H1 (cell line): ENCODE results near the gene ANK3. TPM values are rescaled to one million over a fixed set of nuclear protein-coding genes. Genes with fewer than 3 reads are reported as not detected.

Experiments used
- CTCF ChIA-PET: fragments of 300-600 bp; sonication (Branson Sonifier 250); formaldehyde crosslinking; loops from one replicate; lab custom pipeline; 2021; ENCODE audit not compliant: partially characterized antibody; lab: Charles Lee
- POLR2A ChIA-PET: fragments of 300-600 bp; sonication (Branson Sonifier 250); formaldehyde crosslinking; loops from one replicate; lab custom pipeline; 2021; ENCODE audit warnings: inconsistent platforms; ENCODE audit not compliant: partially characterized antibody; lab: Charles Lee
- DNase-seq, 2 experiments: peaks; one replicate each; pipeline versions ENCODE4 v3.0.0 to v3.0.0-alpha.2; 2010 to 2022; ENCODE audit warnings: low spot score in 2 of 2, low read depth in 1 of 2, mixed read lengths in 1 of 2
- FAIRE-seq: peaks from 2 replicates; lab custom pipeline; 2011; peaks lifted over from hg19 to GRCh38; lab: Jason Lieb, UNC
- H2AFZ ChIP-seq: 2 replicates; pipeline ENCODE4 v1.8.1; 2012; ENCODE audit warnings: low read length, inconsistent platforms
- H2AK5ac ChIP-seq: 2 replicates; pipeline ENCODE4 v1.6.1; 2013; ENCODE audit warnings: low read depth, low read length
- H2BK120ac ChIP-seq: replicated peaks from 2 replicates; pipeline ENCODE3; 2013; ENCODE audit warnings: low read depth, low read length, inconsistent platforms
- H2BK12ac ChIP-seq: 2 replicates; pipeline ENCODE4 v1.6.1; 2013; ENCODE audit warnings: low read depth, low read length
- H2BK15ac ChIP-seq: 2 replicates; pipeline ENCODE4 v1.6.1; 2013; ENCODE audit warnings: low read length
- H2BK20ac ChIP-seq: 2 replicates; pipeline ENCODE4 v1.6.1; 2013; ENCODE audit warnings: low read length
- H2BK5ac ChIP-seq: 2 replicates; pipeline ENCODE4 v1.6.1; 2013; ENCODE audit warnings: low read depth, low read length
- H3K14ac ChIP-seq: 2 replicates; pipeline ENCODE4 v1.6.1; 2013; ENCODE audit warnings: inconsistent platforms; ENCODE audit not compliant: insufficient read length
- H3K18ac ChIP-seq: 2 replicates; pipeline ENCODE4 v1.6.1; 2013; ENCODE audit warnings: low read length; ENCODE audit errors: extremely low read depth
- H3K23ac ChIP-seq: 2 replicates; pipeline ENCODE4 v1.6.1; 2013; ENCODE audit warnings: inconsistent platforms; ENCODE audit not compliant: insufficient read length
- H3K23me2 ChIP-seq: 2 replicates; pipeline ENCODE4 v1.6.1; 2013; ENCODE audit warnings: low read depth, low read length
- H3K27ac ChIP-seq: 2 replicates; pipeline ENCODE4 v1.6.1; 2011; ENCODE audit warnings: low read depth, low read length, inconsistent platforms
- H3K27me3 ChIP-seq, 4 experiments: replicated peaks in 1 of 4; 1 replicate in 1 of 4; 2 replicates in 3 of 4; pipeline versions ENCODE4 v1.6.1 to v1.8.1; 2011 to 2013; ENCODE audit warnings: low read length in 3 of 4, mild to moderate bottlenecking in 3 of 4, inconsistent platforms in 2 of 4, mixed read lengths in 2 of 4, moderate library complexity in 1 of 4; ENCODE audit not compliant: control insufficient read depth in 3 of 4, insufficient read depth in 3 of 4; ENCODE audit errors: extremely low read depth in 1 of 4
- H3K36me3 ChIP-seq, 4 experiments: 2 replicates each; pipeline versions ENCODE4 v1.6.1 to v1.8.1; 2011 to 2013; ENCODE audit warnings: mild to moderate bottlenecking in 4 of 4, low read length in 3 of 4, moderate library complexity in 2 of 4, control low read depth in 1 of 4, inconsistent platforms in 1 of 4; ENCODE audit not compliant: insufficient read depth in 4 of 4, control insufficient read depth in 2 of 4
- H3K4ac ChIP-seq: replicated peaks from 2 replicates; pipeline ENCODE3; 2013; ENCODE audit warnings: low read length, low read depth, mixed read lengths, inconsistent platforms; ENCODE audit not compliant: insufficient read length
- H3K4me1 ChIP-seq, 4 experiments: replicated peaks in 1 of 4; 1 replicate in 1 of 4; 2 replicates in 3 of 4; pipeline versions ENCODE4 v1.6.1 to v1.8.1; 2011 to 2013; ENCODE audit warnings: low read length in 3 of 4, inconsistent platforms in 2 of 4, mixed read lengths in 1 of 4; ENCODE audit not compliant: insufficient read depth in 4 of 4, control insufficient read depth in 3 of 4
- H3K4me2 ChIP-seq, 2 experiments: 2 replicates each; pipeline versions ENCODE4 v1.6.1 to v1.8.1; 2011 to 2013; ENCODE audit warnings: low read depth in 2 of 2, low read length in 2 of 2, control low read depth in 1 of 2, inconsistent platforms in 1 of 2, mild to moderate bottlenecking in 1 of 2; ENCODE audit not compliant: insufficient read depth in 1 of 2
- H3K4me3 ChIP-seq, 4 experiments: fragments of 200-600, 300-600 bp in 1 of 4; sonication (generic), shearing (Covaris generic), sonication (Bioruptor Twin) in 1 of 4; 2 replicates each; pipeline versions ENCODE4 v1.5.1 to v1.8.1; 2011 to 2016; ENCODE audit warnings: low read length in 4 of 4, low read depth in 3 of 4, control low read depth in 2 of 4, inconsistent platforms in 2 of 4, mild to moderate bottlenecking in 2 of 4, mixed read lengths in 1 of 4, moderate library complexity in 1 of 4; ENCODE audit not compliant: insufficient read depth in 2 of 4; ENCODE audit errors: extremely low read depth in 1 of 4
- H3K56ac ChIP-seq: replicated peaks from 2 replicates; pipeline ENCODE3; 2013; ENCODE audit warnings: low read depth, mild to moderate bottlenecking, mixed read lengths, low read length, inconsistent platforms; ENCODE audit not compliant: insufficient read length
- H3K79me1 ChIP-seq: 2 replicates; pipeline ENCODE4 v1.6.1; 2013; ENCODE audit warnings: low read depth, low read length, control low read depth
- H3K79me2 ChIP-seq, 2 experiments: 2 replicates each; pipeline versions ENCODE4 v1.6.1 to v1.8.1; 2012 to 2013; ENCODE audit warnings: low read length in 2 of 2, mild to moderate bottlenecking in 2 of 2, inconsistent platforms in 1 of 2; ENCODE audit not compliant: insufficient read depth in 2 of 2, control insufficient read depth in 1 of 2
- H3K9ac ChIP-seq, 4 experiments: replicated peaks in 1 of 4; 1 replicate in 1 of 4; 2 replicates in 3 of 4; pipeline versions ENCODE4 v1.6.1 to v1.8.1; 2011 to 2013; ENCODE audit warnings: low read depth in 3 of 4, low read length in 3 of 4, control low read depth in 2 of 4, mild to moderate bottlenecking in 2 of 4, moderate library complexity in 2 of 4, inconsistent platforms in 1 of 4; ENCODE audit errors: extremely low read depth in 1 of 4
- H3K9me3 ChIP-seq, 2 experiments: 2 replicates each; pipeline versions ENCODE4 v1.6.1 to v1.8.1; 2012 to 2013; ENCODE audit warnings: mild to moderate bottlenecking in 2 of 2, moderate library complexity in 2 of 2, control low read depth in 1 of 2, inconsistent platforms in 1 of 2, low read depth in 1 of 2, low read length in 1 of 2, mixed read lengths in 1 of 2; ENCODE audit not compliant: insufficient read depth in 2 of 2
- H4K20me1 ChIP-seq, 2 experiments: replicated peaks in 1 of 2; 2 replicates each; pipeline versions ENCODE3 to v1.8.1; 2011 to 2013; ENCODE audit warnings: inconsistent platforms in 2 of 2, low read length in 2 of 2, mild to moderate bottlenecking in 1 of 2; ENCODE audit not compliant: insufficient read depth in 2 of 2, control insufficient read depth in 1 of 2
- H4K5ac ChIP-seq: 2 replicates; pipeline ENCODE4 v1.6.1; 2013; ENCODE audit warnings: low read length, low read depth, mixed read lengths, inconsistent platforms; ENCODE audit not compliant: insufficient read length
- H4K8ac ChIP-seq: 2 replicates; pipeline ENCODE4 v1.8.0; 2013; ENCODE audit warnings: mild to moderate bottlenecking, moderate library complexity, low read length, inconsistent platforms; ENCODE audit not compliant: insufficient read depth; ENCODE audit errors: extremely low read depth
- H4K91ac ChIP-seq: replicated peaks from 2 replicates; pipeline ENCODE3; 2013; ENCODE audit warnings: low read length, mixed read lengths, inconsistent platforms; ENCODE audit not compliant: insufficient read length
- CHD1 ChIP-seq: IDR thresholded peaks from 2 replicates; pipeline ENCODE4 v1.6.1; 2012; ENCODE audit warnings: low read depth, low read length, improper control_type of control experiment
- POLR2AphosphoS5 ChIP-seq: IDR thresholded peaks from 2 replicates; pipeline ENCODE4 v1.6.1; 2011; ENCODE audit warnings: low read depth, low read length
- POU5F1 ChIP-seq: IDR thresholded peaks from 2 replicates; pipeline ENCODE4 v1.6.1; 2011; ENCODE audit warnings: low read depth, mild to moderate bottlenecking, low read length, moderate library complexity
- TCF12 ChIP-seq: IDR thresholded peaks from 2 replicates; pipeline ENCODE4 v1.6.1; 2011; ENCODE audit warnings: low read depth, mild to moderate bottlenecking, low read length
- TEAD4 ChIP-seq: IDR thresholded peaks from 2 replicates; pipeline ENCODE4 v1.6.1; 2012; ENCODE audit warnings: low read depth, low read length, inconsistent platforms, mixed read lengths
- polyA plus RNA-seq, 7 experiments: library from polyadenylated mRNA; depleted of rRNA in 3 of 7; stranded (reverse) in 5 of 7; unstranded in 2 of 7; fragments of >200 nt in 5 of 7; fragments of 200-250 nt in 2 of 7; gene quantifications; 1 replicate in 5 of 7; 2 replicates in 1 of 7; 4 replicates in 1 of 7; pipeline versions ENCODE4 v1.2.1 to v1.2.3, GENCODE V29; 2011 to 2013; ENCODE audit warnings: missing spikeins in 2 of 7, mixed read lengths in 2 of 7
- total RNA-seq: library from RNA; stranded (reverse); fragmentation: NEBNext Ultra II Directional; extraction: Animal tissue kit (Norgen Biotek cat#: 25700); gene quantifications from 2 replicates; pipeline ENCODE4 v1.2.1, GENCODE V29; 2021

The ANK3 gene
- total and polyA plus RNA-seq, 2 of the 8 experiments (the other 6 are each of a cell fraction or from before 2014, with no cell fraction given) = 18.1 to 67.9 TPM

DNA sequence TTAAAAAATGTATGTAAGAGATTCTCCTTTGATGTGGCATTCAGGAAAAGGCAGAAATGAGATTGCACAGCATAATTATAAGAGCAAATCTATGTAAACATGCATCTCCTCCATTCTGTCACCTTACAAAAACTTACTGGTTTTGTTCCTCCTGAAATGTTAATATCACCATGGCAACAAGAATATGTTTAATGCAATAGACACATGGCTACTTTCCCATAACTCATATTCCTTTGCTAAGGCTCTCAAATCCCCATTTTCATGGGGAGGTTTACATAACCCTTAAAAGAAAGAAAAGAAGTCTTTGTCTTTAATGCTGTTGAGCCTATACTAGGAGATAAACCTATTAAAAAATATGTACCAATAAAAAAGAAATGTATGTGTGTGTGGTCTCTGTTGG lies 136.2 kb downstream of the ANK3 start:
- Histone ChIP-seq H2BK120ac (no peak overlapping the region), H3K18ac (no peak overlapping the region), H3K27ac (no peak overlapping the region), H3K9ac (no peak overlapping the region), H3K4me1 (peaks cover 0 to 4% (median under 1%) of the 10 kb centered on the region in 4 experiments; a peak in 4 of 7 replicates), H2BK12ac (no peak overlapping the region), H2BK20ac (no peak overlapping the region), H4K20me1 (no peaks in the 10 kb centered on the region), H4K5ac (no peak overlapping the region), H3K36me3 (no peaks in the 10 kb centered on the region), H3K79me2 (no peaks in the 10 kb centered on the region), H3K27me3 (no peaks in the 10 kb centered on the region), H4K8ac (no peak overlapping the region), H3K9me3 (no peaks in the 10 kb centered on the region), H3K4ac (no peak overlapping the region), H2BK5ac (no peak overlapping the region), H2AK5ac (no peak overlapping the region), H3K14ac (no peak overlapping the region), H4K91ac (no peak overlapping the region), H3K4me2 (no peak overlapping the region), H2AFZ (no peak overlapping the region), H3K79me1 (no peaks in the 10 kb centered on the region), H3K23me2 (no peaks in the 10 kb centered on the region), H3K56ac (no peak overlapping the region), H2BK15ac (no peak overlapping the region), H3K23ac (no peak overlapping the region), H3K4me3 (no peak overlapping the region)
- POLR2A ChIA-PET = no interaction called here
- TF ChIP-seq POU5F1 (no peak), TCF12 (no peak), POLR2AphosphoS5 (no peak), CHD1 (no peak), TEAD4 (no peak)
- DNase-seq = no peak
- CTCF ChIA-PET = interaction anchor here (1.0 kb wide), 1 partner anchor 16 kb away, joined by 3 read pairs; no protein-coding TSS in a partner anchor
- FAIRE-seq = no peak
